GM12878 (cell line): Measurements from ENCODE around the gene SLX4IP. TPM values are rescaled to one million over a fixed set of nuclear protein-coding genes. Genes with fewer than 3 reads are reported as not detected.

Experiments
- ATAC-seq: fragments of 200-7000 bp; cut with Tn5 transposase; 3 replicates; pipeline ENCODE4 v1.9.1; 2020; ENCODE audit warnings: mild to moderate bottlenecking, moderate library complexity
- BruUV-seq: library from RNA; stranded (reverse); fragments of 400-500 nt; replicated peaks from 2 replicates; lab custom pipeline; 2021; lab: Mats Ljungman, UMichigan
- CTCF ChIA-PET: fragments of 300-600 bp; sonication (Branson Sonifier 250); formaldehyde crosslinking; extraction: SDS; loops from one replicate; lab custom pipeline; 2021; ENCODE audit warnings: inconsistent platforms; lab: Yijun Ruan, JAX
- POLR2A ChIA-PET: fragments of 350-600 bp; formaldehyde crosslinking; extraction: SDS; loops from one replicate; lab custom pipeline; 2021; ENCODE audit warnings: inconsistent platforms; lab: Charles Lee
- RAD21 ChIA-PET: fragments of 300-600 bp; sonication (Branson Sonifier 250); formaldehyde crosslinking; loops from one replicate; lab custom pipeline; 2023; ENCODE audit warnings: antibody characterized with exemption; ENCODE audit not compliant: unreplicated experiment; lab: Charles Lee
- SMC1A ChIA-PET: fragments of 300-600 bp; sonication (Branson Sonifier 250); formaldehyde crosslinking; loops from one replicate; lab custom pipeline; 2023; ENCODE audit not compliant: unreplicated experiment, uncharacterized antibody; lab: Charles Lee
- DNase-seq: peaks from one replicate; pipeline ENCODE4 v3.0.0-alpha.2; 2011; ENCODE audit warnings: low read depth, low spot score
- FAIRE-seq: peaks from 3 replicates; lab custom pipeline; 2011; peaks lifted over from hg19 to GRCh38; lab: Jason Lieb, UNC
- H2AFZ ChIP-seq: 2 replicates; pipeline ENCODE4 v1.6.0; 2011; ENCODE audit warnings: low read depth, low read length, control low read depth; ENCODE audit not compliant: control insufficient read depth
- H3K27ac ChIP-seq: 2 replicates; pipeline ENCODE4 v1.5.1; 2011; ENCODE audit warnings: control low read depth; ENCODE audit not compliant: control insufficient read depth, insufficient read depth
- H3K27me3 ChIP-seq, 2 experiments: replicated peaks in 1 of 2; 2 replicates each; pipeline versions ENCODE4 v1.6.0 to v1.6.1; 2011; ENCODE audit warnings: low read length in 1 of 2; ENCODE audit not compliant: control insufficient read depth in 2 of 2, insufficient read depth in 2 of 2
- H3K36me3 ChIP-seq, 2 experiments: 2 replicates each; pipeline ENCODE4 v1.5.1; 2011; ENCODE audit warnings: low read length in 1 of 2; ENCODE audit not compliant: control insufficient read depth in 2 of 2, insufficient read depth in 2 of 2
- H3K4me1 ChIP-seq: 2 replicates; pipeline ENCODE4 v1.6.1; 2011; ENCODE audit warnings: mild to moderate bottlenecking, low read length, moderate library complexity, mixed read lengths; ENCODE audit not compliant: control insufficient read depth, insufficient read depth
- H3K4me2 ChIP-seq: 2 replicates; pipeline ENCODE4 v1.6.0; 2011; ENCODE audit warnings: control low read depth; ENCODE audit not compliant: control insufficient read depth, insufficient read depth
- H3K4me3 ChIP-seq: fragments of 200-600 bp; sonication (generic); 2 replicates; pipeline ENCODE4 v1.5.1; 2016
- H3K79me2 ChIP-seq: 2 replicates; pipeline ENCODE4 v1.6.0; 2011; ENCODE audit warnings: low read length; ENCODE audit not compliant: control insufficient read depth, insufficient read depth
- H3K9ac ChIP-seq: 2 replicates; pipeline ENCODE4 v1.8.0; 2011; ENCODE audit warnings: low read length, control low read depth, mixed read lengths; ENCODE audit not compliant: control insufficient read depth, insufficient read depth
- H3K9me3 ChIP-seq: replicated peaks from 3 replicates; pipeline ENCODE4 v1.5.1; 2011; ENCODE audit warnings: mild to moderate bottlenecking, low read length; ENCODE audit not compliant: control insufficient read depth, insufficient read depth
- H4K20me1 ChIP-seq: 2 replicates; pipeline ENCODE4 v1.6.0; 2011; ENCODE audit not compliant: control insufficient read depth, insufficient read depth
- BRCA1 ChIP-seq: IDR thresholded peaks from 2 replicates; pipeline ENCODE4 v1.6.1; 2011; ENCODE audit warnings: low read depth, low read length, improper control_type of control experiment
- EGR1 ChIP-seq, 2 experiments: IDR thresholded peaks; 1 replicate in 1 of 2; 2 replicates in 1 of 2; pipeline ENCODE4 v1.6.1; 2011 to 2012; ENCODE audit warnings: low read depth in 2 of 2, low read length in 2 of 2, borderline replicate concordance in 1 of 2, mild to moderate bottlenecking in 1 of 2, moderate library complexity in 1 of 2
- HDAC2 ChIP-seq: fragments of 200-600 bp; sonication (generic); IDR thresholded peaks from 2 replicates; pipeline ENCODE4 v1.6.1; 2017
- JUND ChIP-seq: IDR thresholded peaks from 2 replicates; pipeline ENCODE4 v1.6.1; 2012; ENCODE audit warnings: low read depth, mild to moderate bottlenecking, low read length, improper control_type of control experiment, moderate library complexity
- KAT2A ChIP-seq: conservative IDR thresholded peaks from 2 replicates; pipeline ENCODE4 v1.6.1; 2011; ENCODE audit warnings: low read depth, low read length; ENCODE audit not compliant: control insufficient read depth
- NR2C1 ChIP-seq: fragments of 450-650 bp; IDR thresholded peaks from 2 replicates; pipeline ENCODE4 v1.6.1; 2017; ENCODE audit warnings: antibody characterized with exemption, mild to moderate bottlenecking, moderate library complexity
- RB1 ChIP-seq: fragments of 450-650 bp; formaldehyde crosslinking; IDR thresholded peaks from 2 replicates; pipeline ENCODE4 v1.6.1; 2017; ENCODE audit warnings: mild to moderate bottlenecking, borderline replicate concordance
- TAF1 ChIP-seq: IDR thresholded peaks from 2 replicates; pipeline ENCODE4 v1.6.1; 2011; ENCODE audit warnings: mild to moderate bottlenecking, low read depth, low read length, borderline replicate concordance
- TCF7 ChIP-seq: IDR thresholded peaks from 2 replicates; pipeline ENCODE4 v1.6.1; 2014; ENCODE audit warnings: antibody characterized with exemption, borderline replicate concordance
- YBX1 ChIP-seq: fragments of 450-650 bp; IDR thresholded peaks from 2 replicates; pipeline ENCODE4 v1.6.1; 2016; ENCODE audit warnings: antibody characterized with exemption
- ZNF207 ChIP-seq: fragments of 450-650 bp; IDR thresholded peaks from 2 replicates; pipeline ENCODE4 v1.6.1; 2014; ENCODE audit warnings: antibody characterized with exemption, mild to moderate bottlenecking, borderline replicate concordance
- WGBS: methylation state at CpG from one replicate; pipeline ENCODE4 v1.1.6; 2016; ENCODE audit warnings: low lambda C conversion rate; ENCODE audit not compliant: insufficient replicate concordance, insufficient coverage; ENCODE audit errors: missing lambda C conversion rate; 5-methylcytosine and 5-hydroxymethylcytosine counted together
- in situ Hi-C: fragments of 300-500 bp; cut with MboI; formaldehyde crosslinking; loops from 9 replicates; pipeline ENCODE4 v1.14.3; 2018; ENCODE audit warnings: mixed read lengths
- intact Hi-C: fragments of 100-400 bp; cut with micrococcal nuclease; formaldehyde crosslinking; loops from one replicate; pipeline ENCODE4 v1.14.2; 2022; ENCODE audit not compliant: unreplicated experiment
- polyA plus RNA-seq, 11 experiments: library from polyadenylated mRNA; depleted of rRNA in 4 of 11; unstranded in 6 of 11; stranded (reverse) in 5 of 11; fragments of >200 nt; fragmentation: Nextera tagmentation in 4 of 11; fragmentation: Illumina TruSeq in 1 of 11; extraction: Ambion mirVana in 4 of 11; extraction: Trizol in 1 of 11; gene quantifications; 1 replicate in 1 of 11; 2 replicates in 10 of 11; pipeline versions ENCODE4 v1.2.1 to v1.2.3, GENCODE V29; 2011 to 2016; ENCODE audit warnings: inconsistent platforms in 2 of 11, missing spikeins in 2 of 11, low read depth in 1 of 11
- total RNA-seq, 4 experiments: library from RNA; depleted of rRNA in 3 of 4; stranded (reverse); fragments of >200 nt in 3 of 4; fragmentation: Illumina TruSeq in 1 of 4; extraction: Trizol in 1 of 4; gene quantifications; 2 replicates each; pipeline versions ENCODE4 v1.2.1 to v1.2.3, GENCODE V29; 2013 to 2021
- TF ChIP-seq, protein P1 (sequence below): IDR thresholded peaks from 2 replicates; pipeline ENCODE4 v1.6.1; 2011; ENCODE audit warnings: borderline replicate concordance, low read depth, mild to moderate bottlenecking, moderate library complexity, low read length; ENCODE audit not compliant: insufficient read depth, poor library complexity, severe bottlenecking
- TF ChIP-seq, protein P2 (sequence below): fragments of 450-650 bp; formaldehyde crosslinking; IDR thresholded peaks from 2 replicates; pipeline ENCODE4 v1.4.0; 2022; ENCODE audit warnings: mild to moderate bottlenecking, moderate library complexity
- TF ChIP-seq, protein P3 (sequence below): fragments of 450-650 bp; IDR thresholded peaks from 2 replicates; pipeline ENCODE4 v1.6.1; 2018; ENCODE audit warnings: mild to moderate bottlenecking, low read depth, moderate library complexity; ENCODE audit not compliant: partially characterized antibody

SLX4IP gene
- total and polyA plus RNA-seq, 10 of the 15 experiments (the other 5 are each of a cell fraction or from before 2014, with no cell fraction given), result 2.2 to 11.0 (median 6.3) TPM

DNA sequence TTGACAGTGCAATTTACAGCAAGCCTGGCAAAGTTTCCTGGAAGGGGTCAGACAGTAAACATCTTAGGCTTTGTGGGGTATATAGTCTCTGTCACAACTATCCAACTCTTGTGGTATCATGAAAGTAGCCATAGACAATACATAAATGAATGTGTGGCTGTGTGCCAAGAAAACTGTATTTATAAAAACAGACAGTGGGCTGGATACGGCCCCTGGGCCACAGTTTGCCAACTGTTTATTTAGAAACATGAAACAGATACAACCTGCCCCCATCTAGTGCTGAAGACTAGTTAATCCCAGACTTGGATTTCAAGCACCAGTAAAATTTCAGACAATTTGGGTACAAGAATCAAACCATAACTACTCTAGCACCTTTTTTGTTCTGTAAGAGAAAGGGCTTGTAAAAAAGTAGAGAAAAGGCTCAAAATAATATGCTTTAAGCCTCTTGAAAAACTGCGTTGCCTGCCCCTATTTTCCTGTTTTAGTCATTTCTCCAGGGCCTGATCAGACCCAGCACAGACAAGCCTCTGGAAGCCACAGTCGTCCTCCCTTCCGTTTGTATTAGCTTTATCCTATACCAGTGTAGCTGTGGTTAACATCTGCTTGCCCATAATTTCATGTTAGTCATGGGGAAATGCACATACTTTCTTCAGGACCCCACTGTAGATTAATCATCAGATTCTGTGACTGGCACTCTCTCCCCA lies 207.9 kb downstream of the SLX4IP start (continued):
- TF ChIP-seq, protein P1, sequence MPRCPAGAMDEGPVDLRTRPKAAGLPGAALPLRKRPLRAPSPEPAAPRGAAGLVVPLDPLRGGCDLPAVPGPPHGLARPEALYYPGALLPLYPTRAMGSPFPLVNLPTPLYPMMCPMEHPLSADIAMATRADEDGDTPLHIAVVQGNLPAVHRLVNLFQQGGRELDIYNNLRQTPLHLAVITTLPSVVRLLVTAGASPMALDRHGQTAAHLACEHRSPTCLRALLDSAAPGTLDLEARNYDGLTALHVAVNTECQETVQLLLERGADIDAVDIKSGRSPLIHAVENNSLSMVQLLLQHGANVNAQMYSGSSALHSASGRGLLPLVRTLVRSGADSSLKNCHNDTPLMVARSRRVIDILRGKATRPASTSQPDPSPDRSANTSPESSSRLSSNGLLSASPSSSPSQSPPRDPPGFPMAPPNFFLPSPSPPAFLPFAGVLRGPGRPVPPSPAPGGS, result no peak
- TF ChIP-seq ZNF207 (no peak), KAT2A (no peak)

DNA sequence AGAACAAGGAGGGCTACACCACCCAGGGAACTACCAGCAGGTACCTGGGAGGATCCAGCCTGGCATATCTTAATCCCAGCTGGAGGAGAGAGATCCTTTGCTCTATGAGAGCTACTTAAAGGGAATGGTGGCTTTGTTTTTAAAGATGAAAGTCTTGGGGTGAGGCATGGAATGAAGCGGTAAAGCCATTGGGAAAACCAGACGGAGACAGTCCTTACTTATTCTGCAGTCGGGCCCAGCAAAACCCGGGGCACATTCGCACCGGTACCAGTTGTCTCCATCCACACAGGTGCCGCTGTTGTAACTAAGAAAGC lies 208.4 kb downstream of the SLX4IP start:
- ATAC-seq (no peak), DNase-seq (no peak), FAIRE-seq (no peak)
- no peak overlapping the region for H3K9ac ChIP-seq
- H3K36me3 ChIP-seq, result peaks cover 7 to 12% of the 10 kb centered on the region in 2 experiments; a peak in 3 of 4 replicates
- no peak overlapping the region for H2AFZ ChIP-seq
- ChIA-PET RAD21 (no interaction called here), SMC1A (interaction anchor here (0.9 kb wide), 1 partner anchor 16 kb away, joined by 4 read pairs; no protein-coding TSS in a partner anchor), CTCF (no interaction called here)
- no peaks in the 10 kb centered on the region for H3K79me2 ChIP-seq
- no peak overlapping the region for H3K4me3 ChIP-seq
- H3K27ac ChIP-seq, result no peak overlapping the region
- H3K4me1 ChIP-seq, result peaks cover 14% of the 10 kb centered on the region
- no TSS peak for BruUV-seq
- no peaks in the 10 kb centered on the region for H3K9me3 ChIP-seq
- TF ChIP-seq YBX1 (no peak), HDAC2 (no peak), BRCA1 (no peak), JUND (no peak), NR2C1 (no peak), TCF7 (no peak), TAF1 (no peak), RB1 (no peak), EGR1 (IDR thresholded peaks at IDR 0.05; ENCODE audit: borderline replicate concordance in 1 of 2, low read depth in 2 of 2, low read length in 2 of 2) (no peak), ZNF207 (no peak)
- TF ChIP-seq, protein P2, sequence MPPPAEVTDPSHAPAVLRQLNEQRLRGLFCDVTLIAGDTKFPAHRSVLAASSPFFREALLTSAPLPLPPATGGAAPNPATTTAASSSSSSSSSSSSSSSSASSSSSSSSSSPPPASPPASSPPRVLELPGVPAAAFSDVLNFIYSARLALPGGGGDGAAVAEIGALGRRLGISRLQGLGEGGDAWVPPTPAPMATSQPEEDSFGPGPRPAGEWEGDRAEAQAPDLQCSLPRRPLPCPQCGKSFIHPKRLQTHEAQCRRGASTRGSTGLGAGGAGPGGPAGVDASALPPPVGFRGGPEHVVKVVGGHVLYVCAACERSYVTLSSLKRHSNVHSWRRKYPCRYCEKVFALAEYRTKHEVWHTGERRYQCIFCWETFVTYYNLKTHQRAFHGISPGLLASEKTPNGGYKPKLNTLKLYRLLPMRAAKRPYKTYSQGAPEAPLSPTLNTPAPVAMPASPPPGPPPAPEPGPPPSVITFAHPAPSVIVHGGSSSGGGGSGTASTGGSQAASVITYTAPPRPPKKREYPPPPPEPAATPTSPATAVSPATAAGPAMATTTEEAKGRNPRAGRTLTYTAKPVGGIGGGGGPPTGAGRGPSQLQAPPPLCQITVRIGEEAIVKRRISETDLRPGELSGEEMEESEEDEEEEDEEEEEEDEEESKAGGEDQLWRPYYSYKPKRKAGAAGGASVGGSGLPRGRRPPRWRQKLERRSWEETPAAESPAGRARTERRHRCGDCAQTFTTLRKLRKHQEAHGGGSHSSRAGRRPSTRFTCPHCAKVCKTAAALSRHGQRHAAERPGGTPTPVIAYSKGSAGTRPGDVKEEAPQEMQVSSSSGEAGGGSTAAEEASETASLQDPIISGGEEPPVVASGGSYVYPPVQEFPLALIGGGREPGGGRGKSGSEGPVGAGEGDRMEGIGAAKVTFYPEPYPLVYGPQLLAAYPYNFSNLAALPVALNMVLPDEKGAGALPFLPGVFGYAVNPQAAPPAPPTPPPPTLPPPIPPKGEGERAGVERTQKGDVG, result no peak
- TF ChIP-seq, protein P3, sequence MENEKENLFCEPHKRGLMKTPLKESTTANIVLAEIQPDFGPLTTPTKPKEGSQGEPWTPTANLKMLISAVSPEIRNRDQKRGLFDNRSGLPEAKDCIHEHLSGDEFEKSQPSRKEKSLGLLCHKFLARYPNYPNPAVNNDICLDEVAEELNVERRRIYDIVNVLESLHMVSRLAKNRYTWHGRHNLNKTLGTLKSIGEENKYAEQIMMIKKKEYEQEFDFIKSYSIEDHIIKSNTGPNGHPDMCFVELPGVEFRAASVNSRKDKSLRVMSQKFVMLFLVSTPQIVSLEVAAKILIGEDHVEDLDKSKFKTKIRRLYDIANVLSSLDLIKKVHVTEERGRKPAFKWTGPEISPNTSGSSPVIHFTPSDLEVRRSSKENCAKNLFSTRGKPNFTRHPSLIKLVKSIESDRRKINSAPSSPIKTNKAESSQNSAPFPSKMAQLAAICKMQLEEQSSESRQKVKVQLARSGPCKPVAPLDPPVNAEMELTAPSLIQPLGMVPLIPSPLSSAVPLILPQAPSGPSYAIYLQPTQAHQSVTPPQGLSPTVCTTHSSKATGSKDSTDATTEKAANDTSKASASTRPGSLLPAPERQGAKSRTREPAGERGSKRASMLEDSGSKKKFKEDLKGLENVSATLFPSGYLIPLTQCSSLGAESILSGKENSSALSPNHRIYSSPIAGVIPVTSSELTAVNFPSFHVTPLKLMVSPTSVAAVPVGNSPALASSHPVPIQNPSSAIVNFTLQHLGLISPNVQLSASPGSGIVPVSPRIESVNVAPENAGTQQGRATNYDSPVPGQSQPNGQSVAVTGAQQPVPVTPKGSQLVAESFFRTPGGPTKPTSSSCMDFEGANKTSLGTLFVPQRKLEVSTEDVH, result no peak
- TF ChIP-seq, all 136 proteins: peak for 0
- POLR2A ChIA-PET, result no interaction called here
- 94% methylated on average over 7 of the region's 7 CpGs for WGBS
- Histone ChIP-seq H4K20me1 (no peaks in the 10 kb centered on the region), H3K27me3 (no peaks in the 10 kb centered on the region), H3K4me2 (no peak overlapping the region; the same call in 1 of the 2 replicates)
- intact Hi-C loops, result loop anchor here (10.0 kb wide), 1 partner anchor 669 kb away; no protein-coding TSS in a partner anchor
- in situ Hi-C loops, result no loop called here
